Type B pancreatic cell (in vitro differentiated cells): ENCODE results near the gene ITPA. TPM values are rescaled to one million over a fixed set of nuclear protein-coding genes. Genes with fewer than 3 reads are reported as not detected.

Source experiments
- DNase-seq: peaks from one replicate; pipeline ENCODE4 v3.0.0; 2021; ENCODE audit warnings: mixed read lengths; ENCODE audit not compliant: unreplicated experiment; ENCODE audit errors: extremely low spot score
- H3K27ac Mint-ChIP-seq: 2 replicates; pipeline ENCODE4 v1.8.0; 2021; ENCODE audit warnings: mild to moderate bottlenecking, mixed read lengths
- H3K27me3 Mint-ChIP-seq: 2 replicates; pipeline ENCODE4 v1.8.0; 2021; ENCODE audit warnings: mixed read lengths
- H3K36me3 Mint-ChIP-seq: 2 replicates; pipeline ENCODE4 v1.8.0; 2021; ENCODE audit warnings: mixed read lengths
- H3K4me1 Mint-ChIP-seq: one replicate; pipeline ENCODE4 v1.8.0; 2021; ENCODE audit warnings: mixed read lengths; ENCODE audit not compliant: unreplicated experiment
- H3K4me3 Mint-ChIP-seq: 2 replicates; pipeline ENCODE4 v1.8.0; 2021; ENCODE audit warnings: mild to moderate bottlenecking, mixed read lengths
- H3K9me3 Mint-ChIP-seq: 2 replicates; pipeline ENCODE4 v1.8.0; 2021; ENCODE audit warnings: mixed read lengths
- CTCF ChIP-seq: fragments of 200-600 bp; sonication (generic); conservative IDR thresholded peaks from 2 replicates; pipeline ENCODE4 v1.5.0; 2021; ENCODE audit warnings: antibody characterized with exemption, mild to moderate bottlenecking
- total RNA-seq: library from RNA; stranded (reverse); gene quantifications from 2 replicates; pipeline ENCODE4 v1.2.1, GENCODE V29; 2021; ENCODE audit warnings: low replicate concordance

ITPA gene
- total RNA-seq, 1 donor from 2014 or later, result 59.7 TPM

- no peaks in the 10 kb centered on the region for H3K9me3 Mint-ChIP-seq
- H3K4me1 Mint-ChIP-seq, result no peaks in the 10 kb centered on the region
- DNase-seq, result no peak
- TF ChIP-seq CTCF, result no peak
- no peaks in the 10 kb centered on the region for H3K27me3 Mint-ChIP-seq
- no peak overlapping the region for H3K4me3 Mint-ChIP-seq
- H3K36me3 Mint-ChIP-seq, result peaks cover 44% of the 10 kb centered on the region
- peak overlapping the region; percentile 17 for H3K27ac Mint-ChIP-seq
Observed at GRCh38 chr20:3195590-3196237, 13.6 kb upstream of the ITPA start.

- Mint-ChIP-seq H3K4me1 (peaks cover 5% of the 10 kb centered on the region), H3K27ac (no peak overlapping the region), H3K36me3 (peaks cover 27% of the 10 kb centered on the region), H3K9me3 (no peaks in the 10 kb centered on the region), H3K4me3 (no peak overlapping the region), H3K27me3 (no peaks in the 10 kb centered on the region)
- no peak for DNase-seq
- no peak for TF ChIP-seq CTCF
Observed at GRCh38 chr20:3199206-3199605, 10.1 kb upstream of the ITPA start.

DNA sequence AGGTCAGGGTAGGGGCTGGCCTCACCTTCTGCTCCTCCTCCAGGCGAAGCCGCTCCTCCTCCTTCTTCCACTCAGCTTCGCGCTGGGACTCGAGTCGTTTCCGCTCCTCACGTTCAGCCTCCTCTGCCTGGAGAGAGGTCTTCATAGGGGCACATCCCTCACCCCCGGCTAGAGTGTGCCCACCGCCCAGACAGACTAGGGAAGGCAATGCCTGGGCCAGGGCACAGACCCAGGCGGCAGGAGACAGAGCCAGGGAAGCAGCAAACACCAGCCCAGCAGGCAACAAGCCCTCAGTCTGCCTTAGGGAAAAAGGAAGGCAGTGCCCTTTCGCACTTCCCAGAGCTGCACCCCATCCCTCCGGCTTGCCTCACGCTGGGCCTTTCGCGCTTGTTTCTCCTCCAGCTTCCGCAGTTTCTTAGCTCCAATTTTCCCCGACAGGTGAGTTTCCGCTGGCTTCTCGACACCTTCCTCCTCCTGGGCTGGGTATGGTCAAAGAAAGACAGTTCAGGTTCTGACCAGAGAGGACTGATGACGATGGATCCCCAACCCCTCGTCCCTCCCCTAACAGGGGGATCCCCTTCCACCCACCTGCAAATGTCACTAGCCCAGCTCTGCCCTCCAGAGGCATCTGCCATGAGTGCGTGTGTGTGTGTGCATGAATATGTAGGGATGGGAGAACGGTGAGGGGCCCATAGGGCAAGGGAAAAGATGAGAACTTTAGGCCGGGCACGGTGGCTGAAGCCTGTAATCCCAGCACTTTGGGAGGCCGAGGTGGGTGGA lies 9.1 kb upstream of the ITPA start:
- no peak overlapping the region for H3K27ac Mint-ChIP-seq
- peaks cover 31% of the 10 kb centered on the region for H3K36me3 Mint-ChIP-seq
- H3K27me3 Mint-ChIP-seq, result no peaks in the 10 kb centered on the region
- no peak for DNase-seq
- TF ChIP-seq CTCF, result no peak
- H3K9me3 Mint-ChIP-seq, result no peaks in the 10 kb centered on the region
- peaks cover 9% of the 10 kb centered on the region for H3K4me1 Mint-ChIP-seq
- H3K4me3 Mint-ChIP-seq, result no peak overlapping the region

DNA sequence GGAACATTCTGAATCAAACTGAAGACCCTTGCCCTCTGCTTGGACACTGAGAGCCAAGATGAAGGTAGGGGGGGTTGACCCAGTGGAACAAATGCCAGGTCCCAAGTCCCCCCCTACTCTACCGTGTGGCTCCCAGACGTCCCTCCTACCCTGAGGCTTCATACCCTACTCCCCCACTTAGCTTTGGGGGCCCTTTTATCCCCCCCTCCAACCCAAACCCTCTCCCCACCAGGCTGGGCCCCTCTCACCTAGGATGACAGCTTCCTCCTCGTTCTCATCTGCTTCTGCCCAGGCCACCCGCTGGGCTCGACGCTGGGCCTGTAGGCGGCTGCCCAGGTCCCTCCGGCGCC lies 6.4 kb upstream of the ITPA start:
- H3K36me3 Mint-ChIP-seq, result peaks cover 19% of the 10 kb centered on the region
- no peak overlapping the region for H3K27ac Mint-ChIP-seq
- peaks cover 9% of the 10 kb centered on the region for H3K4me1 Mint-ChIP-seq
- no peak for TF ChIP-seq CTCF
- no peaks in the 10 kb centered on the region for H3K9me3 Mint-ChIP-seq
- H3K27me3 Mint-ChIP-seq, result no peaks in the 10 kb centered on the region
- H3K4me3 Mint-ChIP-seq, result peak overlapping the region; percentile 96
- DNase-seq, result no peak

- peak overlapping the region; percentile 93 for H3K27ac Mint-ChIP-seq
- no peaks in the 10 kb centered on the region for H3K9me3 Mint-ChIP-seq
- no peaks in the 10 kb centered on the region for H3K27me3 Mint-ChIP-seq
- no peak for DNase-seq
- H3K36me3 Mint-ChIP-seq, result peaks cover 19% of the 10 kb centered on the region
- peak overlapping the region; percentile 96 for H3K4me3 Mint-ChIP-seq
- peaks cover 9% of the 10 kb centered on the region for H3K4me1 Mint-ChIP-seq
- no peak for TF ChIP-seq CTCF
Observed at GRCh38 chr20:3203315-3204123, 5.8 kb upstream of the ITPA start.
